Activated naive CD4-positive, alpha-beta T cell treated with anti-CD3 and anti-CD28 coated beads for 36 hours (primary cell): Measurements from ENCODE around the gene TIMM22. TPM values are rescaled to one million over a fixed set of nuclear protein-coding genes. Genes with fewer than 3 reads are reported as not detected.
"Not testable (repeated sequence)": the region's sequence is repeated elsewhere in the genome, so short reads cannot be mapped to it uniquely, and the experiment has no call there.

Experiments used
- CTCF ChIA-PET: fragments of 350-600 bp; sonication (Branson Sonifier 250); formaldehyde crosslinking; loops from one replicate; lab custom pipeline; 2021; ENCODE audit warnings: antibody characterized with exemption; lab: Charles Lee
- DNase-seq: peaks from one replicate; pipeline ENCODE4 v3.0.0-alpha.2; 2020
- H3K27ac Mint-ChIP-seq: one replicate; pipeline ENCODE4 v1.8.0; 2021; ENCODE audit warnings: mild to moderate bottlenecking, mixed read lengths
- H3K27me3 Mint-ChIP-seq: one replicate; pipeline ENCODE4 v1.8.0; 2021; ENCODE audit warnings: low read depth, mixed read lengths
- H3K36me3 Mint-ChIP-seq: one replicate; pipeline ENCODE4 v1.8.0; 2021; ENCODE audit warnings: low read depth, mixed read lengths
- H3K4me1 Mint-ChIP-seq: one replicate; pipeline ENCODE4 v1.8.0; 2021; ENCODE audit warnings: low read depth, mixed read lengths
- H3K4me3 Mint-ChIP-seq: one replicate; pipeline ENCODE4 v1.8.0; 2021; ENCODE audit warnings: mild to moderate bottlenecking, moderate library complexity, mixed read lengths
- H3K9me3 Mint-ChIP-seq: one replicate; pipeline ENCODE4 v1.8.0; 2021; ENCODE audit warnings: mixed read lengths
- intact Hi-C: fragments of 100-400 bp; cut with micrococcal nuclease; formaldehyde crosslinking; loops from one replicate; pipeline ENCODE4 v1.15.1; 2023
- total RNA-seq, 2 experiments: library from RNA; stranded (reverse); gene quantifications; one replicate each; pipeline ENCODE4 v1.2.3, GENCODE V29; 2021

TIMM22 gene
- total RNA-seq, 2 experiments from 2014 or later, result 7.3 to 7.4 TPM

DNA sequence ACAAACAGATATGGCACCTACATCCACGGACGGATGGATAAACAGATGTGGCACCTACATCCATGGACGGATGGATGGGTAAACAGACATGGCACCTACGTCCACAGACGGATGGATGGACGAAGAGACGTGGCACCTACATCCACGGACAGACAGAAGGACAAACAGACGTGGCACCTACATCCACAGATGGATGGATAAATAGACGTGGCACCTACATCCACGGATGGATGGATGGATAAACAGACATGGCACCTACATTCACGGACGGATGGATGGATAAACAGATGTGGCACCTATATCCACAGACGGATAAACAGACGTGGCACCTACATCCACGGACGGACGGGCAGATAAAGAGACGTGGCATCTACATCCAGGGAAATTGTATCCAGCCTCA is 45.6 kb downstream of the TIMM22 start:
- Mint-ChIP-seq H3K4me1 (no peaks in the 10 kb centered on the region), H3K27me3 (no peaks in the 10 kb centered on the region), H3K9me3 (no peaks in the 10 kb centered on the region), H3K27ac (no peak overlapping the region), H3K36me3 (peaks cover 5% of the 10 kb centered on the region), H3K4me3 (no peak overlapping the region)
- DNase-seq, result no peak
- intact Hi-C loops, result no loop called here
- CTCF ChIA-PET, result interaction anchor here (0.7 kb wide), 1 partner anchor 350 kb away, joined by 3 read pairs; no protein-coding TSS in a partner anchor

DNA sequence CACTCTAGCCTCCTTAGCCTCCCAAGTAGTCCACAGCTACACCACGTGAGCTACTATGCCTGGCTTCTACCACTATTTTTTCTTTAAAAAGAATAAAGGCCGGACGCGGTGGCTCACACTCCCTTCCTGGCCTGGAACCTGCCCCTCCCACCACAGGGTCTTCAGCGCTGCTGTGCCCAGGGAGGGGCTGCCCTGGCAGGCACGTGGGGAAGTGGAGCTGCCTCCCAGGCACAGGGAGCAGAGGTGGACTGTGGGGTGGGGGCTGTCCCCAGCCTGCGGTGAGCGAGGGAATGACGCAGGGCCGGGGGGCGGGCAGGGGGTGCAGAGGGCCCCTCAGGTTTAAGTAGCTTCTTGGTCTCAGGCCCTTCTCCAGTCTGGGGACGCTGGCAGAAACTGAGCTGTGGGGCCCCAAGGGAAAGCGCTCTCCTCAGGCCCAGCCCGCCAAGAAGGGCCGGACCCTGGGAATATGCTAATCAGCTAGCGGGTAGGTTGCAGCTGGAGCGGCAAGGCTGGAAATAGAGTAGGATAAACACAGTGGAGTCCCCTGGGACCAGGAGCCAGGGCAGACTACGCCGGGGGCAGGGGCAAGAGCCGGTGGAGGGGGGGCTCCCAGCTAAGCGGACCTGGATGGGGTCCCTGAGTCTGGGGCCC is 46.8 kb downstream of the TIMM22 start:
- Mint-ChIP-seq H3K4me3 (no peak overlapping the region), H3K27me3 (no peaks in the 10 kb centered on the region), H3K27ac (no peak overlapping the region), H3K4me1 (no peaks in the 10 kb centered on the region), H3K36me3 (peaks cover 5% of the 10 kb centered on the region), H3K9me3 (no peaks in the 10 kb centered on the region)
- intact Hi-C loops, result no loop called here
- no peak for DNase-seq
- CTCF ChIA-PET, result interaction anchor here (0.7 to 1.2 kb wide), 4 partner anchors 10 to 14 kb away, joined by 3 to 4 read pairs (median 3); no protein-coding TSS in a partner anchor

DNA sequence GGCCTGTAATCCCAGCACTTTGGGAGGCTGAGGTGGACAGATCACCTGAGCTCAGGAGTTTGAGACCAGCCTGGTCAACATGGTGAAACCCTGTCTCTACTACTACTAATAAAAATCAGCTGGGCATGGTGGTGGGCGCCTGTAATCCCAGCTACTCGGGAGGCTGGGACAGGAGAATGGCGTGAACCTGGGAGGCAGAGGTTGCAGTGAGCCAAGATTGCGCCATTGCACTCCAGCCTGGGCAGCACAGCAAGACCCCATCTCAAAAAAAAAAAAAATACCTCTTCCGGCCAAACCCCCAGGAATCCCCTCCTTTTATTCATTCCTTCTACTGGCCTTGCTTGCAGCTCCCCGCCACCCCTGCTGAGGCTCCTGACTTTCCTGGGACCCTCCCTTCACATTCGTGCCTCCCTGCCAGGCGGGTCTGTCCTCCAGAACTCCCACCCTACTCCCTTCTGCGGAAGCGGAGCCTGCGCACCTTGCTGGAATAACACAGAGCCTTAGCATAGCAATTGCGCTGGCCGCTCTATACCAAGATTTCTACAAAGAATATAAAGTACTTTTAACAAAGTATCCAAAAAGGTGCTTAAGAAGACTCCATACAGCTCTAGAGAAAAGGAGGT is 47.6 kb downstream of the TIMM22 start:
- DNase-seq, H3K27ac Mint-ChIP-seq, intact Hi-C loops, H3K27me3 Mint-ChIP-seq, H3K36me3 Mint-ChIP-seq, H3K4me1 Mint-ChIP-seq, H3K4me3 Mint-ChIP-seq, H3K9me3 Mint-ChIP-seq: not testable (repeated sequence)
- CTCF ChIA-PET, result interaction anchor here (0.9 to 1.2 kb wide), 2 partner anchors 10 to 12 kb away, joined by 3 read pairs; no protein-coding TSS in a partner anchor

DNA sequence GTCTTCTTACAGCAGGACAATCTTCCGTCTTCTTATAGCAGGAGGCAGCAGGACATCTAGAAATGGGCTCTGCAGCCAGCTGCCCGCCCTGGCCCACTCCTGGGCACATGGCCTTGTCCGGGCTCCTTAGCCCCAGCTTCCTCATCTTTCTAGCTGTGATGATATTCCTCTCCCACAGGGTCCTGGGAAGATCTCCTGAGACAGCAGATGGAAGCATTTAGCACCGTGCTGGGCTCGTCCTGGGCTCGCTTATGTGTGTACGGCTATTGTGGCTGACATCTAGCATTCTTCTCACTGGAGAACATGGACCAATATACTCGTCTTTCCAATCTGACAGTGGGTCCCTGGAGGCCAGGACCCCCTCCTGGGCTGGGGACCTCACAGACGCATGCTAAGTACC is 48.5 kb downstream of the TIMM22 start:
- no peaks in the 10 kb centered on the region for H3K9me3 Mint-ChIP-seq
- H3K27ac Mint-ChIP-seq, result no peak overlapping the region
- CTCF ChIA-PET, result no interaction called here
- intact Hi-C loops, result no loop called here
- H3K4me1 Mint-ChIP-seq, result no peaks in the 10 kb centered on the region
- DNase-seq, result no peak
- H3K36me3 Mint-ChIP-seq, result peaks cover 5% of the 10 kb centered on the region
- no peaks in the 10 kb centered on the region for H3K27me3 Mint-ChIP-seq
- H3K4me3 Mint-ChIP-seq, result no peak overlapping the region

DNA sequence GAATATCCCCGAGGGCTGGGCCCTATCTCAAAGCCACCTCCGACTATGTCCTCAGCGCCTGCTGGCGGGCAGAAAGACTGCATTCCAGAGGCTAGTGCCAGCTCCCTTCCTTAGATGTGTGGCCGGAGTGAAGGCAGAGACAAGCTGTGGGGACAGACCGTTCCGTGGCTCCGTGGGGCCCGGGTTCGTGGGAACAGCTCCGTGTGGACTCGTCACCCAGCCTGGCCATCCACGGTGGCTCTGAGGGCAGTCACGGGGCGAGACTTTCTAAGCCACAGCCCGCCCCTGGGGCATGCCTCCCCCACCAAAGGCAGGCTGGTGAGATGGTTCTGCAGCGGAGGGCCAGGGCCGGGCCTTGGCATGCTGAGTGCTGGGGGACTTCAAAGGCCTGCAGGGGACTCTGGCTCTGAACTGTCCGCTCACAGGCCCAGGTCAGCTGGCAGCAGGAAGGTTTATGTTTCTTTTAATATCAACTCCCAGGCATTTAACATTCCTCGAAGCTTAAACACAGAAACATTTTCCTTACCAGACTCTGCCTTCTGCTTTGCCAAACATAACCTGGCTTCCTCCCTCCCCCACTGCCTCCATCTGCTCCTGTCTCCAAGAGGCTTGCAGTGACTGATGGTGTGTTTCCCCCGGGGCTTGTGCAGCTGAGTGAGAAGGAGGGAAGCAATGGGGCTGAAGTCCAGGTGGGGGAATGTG is 50.4 kb downstream of the TIMM22 start:
- peaks cover 5% of the 10 kb centered on the region for H3K36me3 Mint-ChIP-seq
- intact Hi-C loops, result no loop called here
- CTCF ChIA-PET, result no interaction called here
- no peak overlapping the region for H3K27ac Mint-ChIP-seq
- no peaks in the 10 kb centered on the region for H3K4me1 Mint-ChIP-seq
- no peaks in the 10 kb centered on the region for H3K27me3 Mint-ChIP-seq
- no peak overlapping the region for H3K4me3 Mint-ChIP-seq
- H3K9me3 Mint-ChIP-seq, result no peaks in the 10 kb centered on the region
- DNase-seq, result no peak

DNA sequence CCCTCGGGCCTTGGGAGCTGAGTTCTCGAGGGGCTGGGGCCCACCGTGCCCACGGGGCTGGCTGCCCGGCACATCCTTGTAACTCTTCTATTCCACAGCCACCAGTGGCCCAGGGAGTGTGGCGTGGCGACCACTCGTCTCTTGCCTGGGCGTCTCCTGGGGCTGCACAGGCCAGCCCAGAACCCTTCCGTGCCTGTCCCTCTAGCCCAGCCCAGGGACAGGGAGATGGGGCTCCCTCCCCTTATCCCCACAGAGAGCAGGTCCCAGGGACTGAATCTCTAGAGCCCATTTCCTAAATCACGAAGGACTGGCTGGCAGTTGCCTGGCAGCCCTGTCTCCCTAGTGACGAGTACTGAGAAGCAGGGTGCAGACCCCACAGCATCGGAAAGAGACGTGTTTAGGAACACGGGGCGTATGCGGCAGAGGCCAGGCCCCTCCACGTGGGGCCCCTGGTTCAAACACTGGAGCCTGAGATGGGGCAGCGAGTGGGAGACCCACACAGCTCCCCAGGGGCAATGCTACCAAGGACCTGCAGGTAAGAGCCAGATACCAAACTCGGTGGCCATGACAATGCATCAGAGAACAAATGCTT is 51.0 kb downstream of the TIMM22 start:
- Mint-ChIP-seq H3K27me3 (no peaks in the 10 kb centered on the region), H3K36me3 (no peaks in the 10 kb centered on the region), H3K4me3 (no peak overlapping the region), H3K4me1 (no peaks in the 10 kb centered on the region), H3K27ac (no peak overlapping the region), H3K9me3 (no peaks in the 10 kb centered on the region)
- CTCF ChIA-PET, result no interaction called here
- intact Hi-C loops, result no loop called here
- DNase-seq, result no peak

DNA sequence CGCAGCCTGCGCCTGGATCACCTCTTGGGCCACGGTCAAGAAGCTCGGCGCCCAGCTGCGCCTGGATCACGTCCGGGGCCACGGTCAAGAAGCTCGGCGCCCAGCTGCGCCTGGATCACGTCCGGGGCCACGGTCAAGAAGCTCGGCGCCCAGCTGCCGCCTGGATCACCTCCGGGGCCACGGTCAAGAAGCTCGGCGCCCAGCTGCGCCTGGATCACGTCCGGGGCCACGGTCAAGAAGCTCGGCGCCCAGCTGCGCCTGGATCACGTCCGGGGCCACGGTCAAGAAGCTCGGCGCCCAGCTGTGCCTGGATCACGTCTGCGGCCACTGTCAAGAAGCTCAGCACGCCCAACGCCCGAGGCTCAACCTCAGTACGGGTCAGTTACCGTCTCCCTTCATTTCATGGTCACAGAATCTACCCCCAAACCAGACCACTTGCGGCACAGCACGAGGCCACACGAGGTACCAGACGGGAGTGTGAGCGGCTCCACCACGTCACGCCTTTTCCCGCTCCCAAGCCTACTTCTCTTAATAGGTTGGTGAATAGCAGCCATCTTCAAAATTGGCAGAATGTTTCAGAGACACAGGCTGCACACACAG is 51.7 kb downstream of the TIMM22 start:
- H3K4me3 Mint-ChIP-seq, DNase-seq, H3K4me1 Mint-ChIP-seq, H3K36me3 Mint-ChIP-seq, H3K27me3 Mint-ChIP-seq, H3K27ac Mint-ChIP-seq, CTCF ChIA-PET, intact Hi-C loops, H3K9me3 Mint-ChIP-seq: not testable (repeated sequence)

DNA sequence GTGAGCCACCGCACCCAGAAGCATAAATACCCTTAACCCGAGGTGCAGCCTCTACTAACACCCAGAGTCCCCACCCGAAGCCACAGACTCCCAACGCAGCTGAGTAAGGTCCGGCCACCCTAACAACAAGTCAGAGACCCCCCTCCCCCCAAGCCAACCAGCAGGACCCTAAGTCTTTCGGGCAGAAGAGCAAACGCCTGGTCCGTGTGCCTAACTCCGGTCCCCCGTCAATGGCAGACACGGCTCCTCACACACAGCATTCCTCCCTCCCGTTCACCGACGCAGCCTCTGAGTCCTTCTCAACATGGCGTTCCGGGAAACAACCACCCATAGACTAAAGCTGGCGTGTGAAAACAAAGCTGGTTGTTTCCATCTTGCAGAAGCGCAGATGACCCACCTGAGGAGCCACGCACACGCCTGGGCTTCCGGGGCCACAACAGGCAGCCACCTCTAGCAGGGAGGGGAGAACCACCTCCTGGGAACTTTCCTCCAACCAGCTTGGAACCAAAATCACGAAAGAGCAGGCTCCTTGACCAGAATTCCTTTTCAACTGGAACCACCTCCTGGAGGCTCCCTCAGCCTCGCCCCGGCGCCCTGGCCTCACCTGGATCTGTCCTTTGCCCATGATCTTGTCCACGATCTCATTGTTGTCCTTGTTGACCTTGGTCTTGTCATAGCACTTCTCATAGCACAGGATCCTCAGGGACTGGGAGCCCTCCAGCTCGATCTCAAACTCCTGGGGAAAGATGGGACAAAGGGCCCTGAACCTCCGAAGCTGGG is 52.7 kb downstream of the TIMM22 start:
- Mint-ChIP-seq H3K4me1 (no peaks in the 10 kb centered on the region), H3K27me3 (no peaks in the 10 kb centered on the region), H3K36me3 (peaks cover 3% of the 10 kb centered on the region), H3K9me3 (no peaks in the 10 kb centered on the region), H3K27ac (no peak overlapping the region), H3K4me3 (no peak overlapping the region)
- DNase-seq, result no peak
- CTCF ChIA-PET, result interaction anchor here (0.6 kb wide), 1 partner anchor 336 kb away, joined by 3 read pairs; no protein-coding TSS in a partner anchor
- intact Hi-C loops, result no loop called here

DNA sequence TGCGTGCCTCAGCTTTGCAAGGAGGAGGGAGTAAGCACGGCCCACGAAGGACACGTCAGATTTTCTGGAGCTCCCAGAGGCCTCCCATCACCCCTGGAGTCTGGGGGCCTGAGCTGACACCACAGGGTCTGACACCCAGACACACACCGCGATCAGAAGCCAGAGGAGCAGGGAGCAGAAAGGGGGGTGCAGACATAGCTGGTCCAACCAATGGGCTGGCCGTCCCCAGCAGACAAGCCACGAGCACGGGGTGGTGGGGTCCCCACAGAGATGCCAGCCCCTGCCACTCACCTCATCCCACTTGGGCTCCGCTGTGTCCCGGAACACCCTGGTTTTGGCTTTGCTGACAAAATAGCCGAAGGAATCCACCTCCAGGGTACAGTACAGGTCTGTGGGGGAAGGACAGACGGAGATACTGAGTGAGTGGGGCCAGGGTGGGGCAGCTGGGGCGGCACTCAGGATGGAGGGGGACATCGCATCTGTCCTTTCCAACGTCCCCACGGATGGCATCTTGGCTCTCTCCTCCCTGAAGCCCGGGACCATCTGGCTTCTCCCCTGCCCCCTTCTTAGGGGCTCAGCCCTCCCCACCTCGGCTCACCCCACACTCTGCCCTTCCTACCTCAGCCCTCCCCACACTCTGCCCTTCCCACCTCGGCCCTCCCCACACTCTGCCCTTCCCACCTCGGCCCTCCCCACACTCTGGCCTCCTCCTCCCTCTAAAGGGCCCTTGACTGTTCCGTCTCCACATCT is 53.5 kb downstream of the TIMM22 start:
- H3K9me3 Mint-ChIP-seq, result no peaks in the 10 kb centered on the region
- intact Hi-C loops, result no loop called here
- peaks cover 3% of the 10 kb centered on the region for H3K36me3 Mint-ChIP-seq
- H3K4me3 Mint-ChIP-seq, result no peak overlapping the region
- CTCF ChIA-PET, result interaction anchor here (0.6 kb wide), 1 partner anchor 337 kb away, joined by 3 read pairs; no protein-coding TSS in a partner anchor
- no peaks in the 10 kb centered on the region for H3K4me1 Mint-ChIP-seq
- H3K27me3 Mint-ChIP-seq, result no peaks in the 10 kb centered on the region
- H3K27ac Mint-ChIP-seq, result no peak overlapping the region
- DNase-seq, result no peak

DNA sequence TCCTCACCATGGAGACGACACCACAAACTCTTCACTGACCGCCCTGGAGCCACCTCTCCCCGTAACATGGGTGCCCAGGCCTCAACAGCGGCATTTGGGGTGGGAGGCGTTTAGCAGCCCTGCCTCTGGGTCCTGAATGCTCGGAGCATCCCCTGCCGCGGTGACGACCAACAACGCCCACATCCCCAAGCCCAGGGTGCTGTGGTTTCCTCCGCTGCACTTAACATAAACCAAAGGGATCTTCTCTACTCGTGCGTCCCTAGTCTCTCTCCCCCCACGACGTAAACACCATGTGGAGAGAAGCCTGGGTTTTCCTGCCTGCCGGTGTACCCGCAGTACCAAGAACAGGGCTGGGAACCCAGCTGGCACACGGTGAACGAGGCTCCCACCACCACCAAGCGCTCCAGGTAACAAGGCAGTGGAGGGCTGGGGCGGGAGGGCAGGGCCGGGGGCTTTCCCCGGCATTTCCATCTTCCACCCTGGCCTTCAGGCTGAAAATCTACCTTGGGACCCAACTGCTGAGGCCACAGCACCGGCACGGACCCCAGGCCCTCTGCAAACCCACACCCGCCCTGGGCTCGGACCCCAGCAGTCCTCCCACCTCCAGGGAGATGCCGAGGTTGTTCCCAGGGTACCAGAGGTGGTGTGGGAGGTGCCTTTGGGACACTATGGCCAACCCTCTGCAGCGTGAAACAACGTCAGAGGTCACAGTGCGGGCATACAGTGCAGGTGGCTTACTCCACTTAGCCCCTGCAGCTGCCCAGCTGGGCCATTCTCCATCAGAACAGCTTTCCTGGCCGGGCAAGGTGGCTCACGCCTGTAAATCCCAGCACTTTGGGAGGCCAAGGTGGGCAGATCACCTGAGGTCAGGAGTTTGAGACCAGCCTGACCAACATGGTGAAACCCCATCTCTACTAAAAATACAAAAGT is 54.3 kb downstream of the TIMM22 start:
- no peak for DNase-seq
- peaks cover 3% of the 10 kb centered on the region for H3K36me3 Mint-ChIP-seq
- H3K27ac Mint-ChIP-seq, result no peak overlapping the region
- intact Hi-C loops, result no loop called here
- H3K9me3 Mint-ChIP-seq, result no peaks in the 10 kb centered on the region
- H3K4me3 Mint-ChIP-seq, result no peak overlapping the region
- H3K27me3 Mint-ChIP-seq, result no peaks in the 10 kb centered on the region
- H3K4me1 Mint-ChIP-seq, result no peaks in the 10 kb centered on the region
- CTCF ChIA-PET, result no interaction called here
